WTC11 (cell line): ENCODE measurements around the gene ISG20.

ENCODE experiments used
- GABPB1 ChIP-seq: sonication (generic); formaldehyde crosslinking; IDR thresholded peaks from 2 replicates; pipeline ENCODE4 v1.8.1; 2023; ENCODE audit warnings: mild to moderate bottlenecking, missing genetic modification reagents
- TF ChIP-seq, protein P1 (sequence below): sonication (generic); formaldehyde crosslinking; IDR thresholded peaks from 2 replicates; pipeline ENCODE4 v1.8.1; 2022; ENCODE audit warnings: low read depth, mild to moderate bottlenecking, moderate library complexity, missing genetic modification reagents, borderline replicate concordance

DNA sequence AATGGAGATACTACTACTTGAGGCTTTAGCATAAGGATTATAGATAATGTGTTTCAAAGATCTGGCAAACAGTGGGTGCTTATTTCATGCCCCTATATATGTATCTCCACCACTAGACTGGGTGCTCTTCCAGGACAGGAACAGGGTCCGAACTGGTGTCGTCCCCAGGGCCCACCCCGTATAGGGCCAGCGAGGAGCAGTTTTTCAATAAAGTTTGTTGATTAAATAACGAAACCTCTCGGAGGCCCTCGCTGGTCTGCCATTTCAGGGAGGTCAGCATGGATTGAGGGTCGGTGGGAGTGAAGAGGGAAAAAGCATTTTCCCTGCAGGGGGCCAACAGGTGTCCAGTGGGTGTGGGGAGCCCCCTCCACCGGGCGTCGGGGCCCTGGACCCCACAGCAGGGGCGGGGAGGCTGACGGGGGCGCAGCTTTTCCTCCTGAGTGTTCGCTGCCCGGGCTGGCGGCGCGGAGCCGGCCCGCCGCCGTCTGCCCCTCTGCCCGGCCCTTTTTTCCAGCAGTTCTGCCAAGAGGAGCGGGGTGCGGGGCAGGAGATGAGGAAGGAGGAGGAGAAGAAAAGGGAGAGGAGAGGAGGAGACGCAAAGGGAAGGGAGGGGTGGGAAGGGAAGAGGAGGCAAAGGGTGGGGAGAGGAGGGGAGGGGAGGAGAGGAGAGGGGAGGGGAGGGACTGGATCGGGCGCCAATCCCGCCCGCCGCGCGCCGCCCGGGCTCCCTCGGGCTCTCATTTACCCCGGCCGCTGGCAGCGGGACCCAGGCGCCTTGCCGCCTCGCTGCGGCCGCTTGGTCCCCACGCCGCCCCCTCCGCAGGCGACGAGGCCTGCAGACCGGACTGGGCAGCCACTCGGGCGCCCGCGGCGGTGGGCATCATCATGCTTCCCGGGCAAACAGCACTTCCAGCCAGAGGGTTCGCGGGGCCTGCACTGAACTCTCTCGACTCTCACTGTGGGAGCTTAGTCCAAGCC is 66.3 kb downstream of the ISG20 start:
- no peak for TF ChIP-seq GABPB1 (CRISPR knock-in tag)
- TF ChIP-seq, protein P1, sequence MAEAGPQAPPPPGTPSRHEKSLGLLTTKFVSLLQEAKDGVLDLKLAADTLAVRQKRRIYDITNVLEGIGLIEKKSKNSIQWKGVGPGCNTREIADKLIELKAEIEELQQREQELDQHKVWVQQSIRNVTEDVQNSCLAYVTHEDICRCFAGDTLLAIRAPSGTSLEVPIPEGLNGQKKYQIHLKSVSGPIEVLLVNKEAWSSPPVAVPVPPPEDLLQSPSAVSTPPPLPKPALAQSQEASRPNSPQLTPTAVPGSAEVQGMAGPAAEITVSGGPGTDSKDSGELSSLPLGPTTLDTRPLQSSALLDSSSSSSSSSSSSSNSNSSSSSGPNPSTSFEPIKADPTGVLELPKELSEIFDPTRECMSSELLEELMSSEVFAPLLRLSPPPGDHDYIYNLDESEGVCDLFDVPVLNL (CRISPR knock-in tag): no peak
